Measurements from ENCODE around the gene ALPP. TPM values are rescaled to one million over a fixed set of nuclear protein-coding genes. Genes with fewer than 3 reads are reported as not detected.

The ALPP gene
- total RNA-seq, 1 experiment from 2014 or later = 0.20 TPM

DNA sequence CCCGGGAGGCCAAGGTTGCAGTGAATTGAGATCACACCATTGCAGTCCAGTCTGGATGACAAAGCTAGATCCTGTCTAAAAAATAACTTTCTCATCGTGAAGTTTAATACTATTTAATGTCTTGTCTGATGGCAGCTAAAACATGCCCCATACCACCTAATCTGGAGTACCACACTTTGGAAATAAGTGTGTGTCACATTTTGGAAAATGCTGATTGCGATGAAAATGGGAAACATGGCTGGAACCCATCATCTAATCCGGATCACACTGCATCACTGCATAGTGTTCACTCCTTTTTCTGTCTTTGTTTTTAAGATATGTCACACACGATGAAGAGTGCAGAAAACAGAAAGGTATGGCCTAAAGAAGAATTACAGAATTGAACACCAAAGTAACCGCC, 31.2 kb upstream of the ALPP start:
- H2AFZ ChIP-seq (ENCODE audit: low read length) = no peak overlapping the region
- no peak overlapping the region for H3K18ac ChIP-seq (ENCODE audit: insufficient read length, low read depth, low read length)
- no peaks in the 10 kb centered on the region for H3K23me2 ChIP-seq (ENCODE audit: insufficient read length, low read depth, low read length, poor library complexity, severe bottlenecking)
- Mint-ChIP-seq H3K36me3 (ENCODE audit: insufficient read depth in 1 of 3, low read depth in 3 of 3) (no peaks in the 10 kb centered on the region), H3K4me1 (no peaks in the 10 kb centered on the region), H3K4me3 (no peak overlapping the region), H3K9me3 (0 out of 5 replicates have a peak, but pooled peaks cover 2 to 3% of the 10 kb centered on the region in 2 experiments), H3K27me3 (ENCODE audit: low read depth) (peaks cover 15% of the 10 kb centered on the region), H3K27ac (no peak overlapping the region)
- TF ChIP-seq, protein P1, sequence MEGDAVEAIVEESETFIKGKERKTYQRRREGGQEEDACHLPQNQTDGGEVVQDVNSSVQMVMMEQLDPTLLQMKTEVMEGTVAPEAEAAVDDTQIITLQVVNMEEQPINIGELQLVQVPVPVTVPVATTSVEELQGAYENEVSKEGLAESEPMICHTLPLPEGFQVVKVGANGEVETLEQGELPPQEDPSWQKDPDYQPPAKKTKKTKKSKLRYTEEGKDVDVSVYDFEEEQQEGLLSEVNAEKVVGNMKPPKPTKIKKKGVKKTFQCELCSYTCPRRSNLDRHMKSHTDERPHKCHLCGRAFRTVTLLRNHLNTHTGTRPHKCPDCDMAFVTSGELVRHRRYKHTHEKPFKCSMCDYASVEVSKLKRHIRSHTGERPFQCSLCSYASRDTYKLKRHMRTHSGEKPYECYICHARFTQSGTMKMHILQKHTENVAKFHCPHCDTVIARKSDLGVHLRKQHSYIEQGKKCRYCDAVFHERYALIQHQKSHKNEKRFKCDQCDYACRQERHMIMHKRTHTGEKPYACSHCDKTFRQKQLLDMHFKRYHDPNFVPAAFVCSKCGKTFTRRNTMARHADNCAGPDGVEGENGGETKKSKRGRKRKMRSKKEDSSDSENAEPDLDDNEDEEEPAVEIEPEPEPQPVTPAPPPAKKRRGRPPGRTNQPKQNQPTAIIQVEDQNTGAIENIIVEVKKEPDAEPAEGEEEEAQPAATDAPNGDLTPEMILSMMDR (conservative IDR thresholded peaks at IDR 0.05) = no peak
- no CpG with 5 or more reads among the region's 6 CpGs for WGBS (ENCODE audit: extremely low coverage, insufficient read length, low lambda C conversion rate)
- no peak overlapping the region for H3K9ac ChIP-seq (ENCODE audit: extremely low read depth, insufficient read length, low read length)
- no peaks in the 10 kb centered on the region for H3K9me3 ChIP-seq (ENCODE audit: control insufficient read depth, low read depth, low read length)
- H3K79me2 ChIP-seq (ENCODE audit: insufficient read depth, low read length) = no peaks in the 10 kb centered on the region
- H2BK120ac ChIP-seq (ENCODE audit: low read depth, low read length, poor library complexity, severe bottlenecking) = no peak overlapping the region
- H3K27ac ChIP-seq (ENCODE audit: insufficient read length, low read depth, low read length) = no peak overlapping the region
- H3K14ac ChIP-seq (ENCODE audit: insufficient read depth, low read length) = no peak overlapping the region
- no peak overlapping the region for H3K56ac ChIP-seq (ENCODE audit: insufficient read length, low read depth, low read length)
- H3K4me1 ChIP-seq (ENCODE audit: insufficient read depth, low read length) = no peaks in the 10 kb centered on the region
- no peaks in the 10 kb centered on the region for H4K20me1 ChIP-seq (ENCODE audit: control insufficient read depth, insufficient read depth, insufficient read length)
- H2BK20ac ChIP-seq (ENCODE audit: low read depth, low read length, poor library complexity, severe bottlenecking) = no peak overlapping the region
- no peaks in the 10 kb centered on the region for H3K79me1 ChIP-seq (ENCODE audit: insufficient read depth, low read depth, low read length, poor library complexity, severe bottlenecking)
- H3K27me3 ChIP-seq (ENCODE audit: insufficient read depth, low read length) = peaks cover 16% of the 10 kb centered on the region; the same call in 1 of the 2 replicates
- no peak overlapping the region for H3K4me2 ChIP-seq (ENCODE audit: insufficient read depth, insufficient read length, low read length)
- no peak overlapping the region for H3K4ac ChIP-seq (ENCODE audit: low read depth, low read length)
- H3T11ph ChIP-seq (ENCODE audit: low read length) = no peak overlapping the region
- no peak overlapping the region for H4K5ac ChIP-seq (ENCODE audit: insufficient read length, low read depth, low read length)
- no peak overlapping the region for H2BK12ac ChIP-seq (ENCODE audit: insufficient read length, low read depth, low read length)
- no peak overlapping the region for H2AK5ac ChIP-seq (ENCODE audit: insufficient read length, low read length)
- no peak overlapping the region for H2BK5ac ChIP-seq (ENCODE audit: insufficient read length, low read length)
- no peak for DNase-seq
- no peak overlapping the region for H4K8ac ChIP-seq (replicated peaks; ENCODE audit: insufficient read length, low read depth, low read length)
- H3K23ac ChIP-seq (ENCODE audit: insufficient read length, low read depth, low read length) = no peak overlapping the region
- no peak overlapping the region for H2BK15ac ChIP-seq (ENCODE audit: low read depth, low read length)
- H4K91ac ChIP-seq (ENCODE audit: insufficient read length, low read depth, low read length) = no peak overlapping the region

Data from H9 (cell line).